Measurements from ENCODE around the gene RND3.

GRCh38 chr2:150532879-150533278 lies 45.4 kb upstream of the RND3 start:
- TF ChIP-seq ZNF138 (tag by site-specific recombination; IDR thresholded peaks at IDR 0.05; ENCODE audit: borderline replicate concordance) (no peak), CTCF (tag by site-specific recombination; IDR thresholded peaks at IDR 0.05) (no peak)
